Anterior cingulate cortex (tissue), 58 donors: ENCODE data around the gene MED29.

Experiments
- DNase-seq, 58 donors: peaks; one replicate each; lab custom pipeline; 2025; lab: John Stamatoyannopoulos, UW

Gene MED29

GRCh38 chr19:39446365-39447084, 55.3 kb downstream of the MED29 start:
- no peak for DNase-seq

GRCh38 chr19:39448271-39448670, 57.1 kb downstream of the MED29 start:
- DNase-seq = no peak

- DNase-seq = no peak
Measured at GRCh38 chr19:39449116-39449797, 58.1 kb downstream of the MED29 start.
